Stomach (tissue), 9 donors: Measurements from ENCODE around the gene CALN1. TPM values are rescaled to one million over a fixed set of nuclear protein-coding genes. Genes with fewer than 3 reads are reported as not detected.

ENCODE experiments used
- DNase-seq, 2 donors: peaks; one replicate each; pipeline versions ENCODE4 v3.0.0 to v3.0.0-alpha.2; 2013 to 2019
- H3K27ac ChIP-seq, 5 donors: fragments of 200-600 bp in 4 of 5; sonication (generic) in 4 of 5; one replicate each; pipeline ENCODE4 v1.5.1; 2013 to 2019; ENCODE audit warnings: mild to moderate bottlenecking in 1 of 5, moderate library complexity in 1 of 5
- H3K27me3 ChIP-seq, 3 donors: fragments of 200-600 bp; sonication (generic); one replicate each; pipeline ENCODE4 v1.5.1; 2017 to 2019; ENCODE audit warnings: mixed run types in 1 of 3
- H3K36me3 ChIP-seq, 4 donors: fragments of 200-600 bp; sonication (generic); 1 replicate in 3 of 4; 2 replicates in 1 of 4; pipeline ENCODE4 v1.5.1; 2016 to 2019
- H3K4me1 ChIP-seq, 4 donors: fragments of 200-600 bp; sonication (generic); one replicate each; pipeline ENCODE4 v1.5.1; 2016 to 2019
- H3K4me3 ChIP-seq, 4 donors: fragments of 200-600 bp; sonication (generic) in 3 of 4; one replicate each; pipeline ENCODE4 v1.5.1; 2016 to 2019; ENCODE audit warnings: mild to moderate bottlenecking in 1 of 4
- H3K9me3 ChIP-seq, 4 donors: fragments of 200-600 bp; sonication (generic); one replicate each; pipeline ENCODE4 v1.5.1; 2016 to 2019
- EP300 ChIP-seq: sonication (generic); formaldehyde crosslinking; IDR thresholded peaks from one replicate; pipeline ENCODE4 v1.6.1; 2017; ENCODE audit warnings: antibody characterized with exemption
- POLR2A ChIP-seq, 4 donors: fragments of 450-650 bp; IDR thresholded peaks; one replicate each; pipeline ENCODE4 v1.6.1; 2016; ENCODE audit warnings: antibody characterized with exemption in 4 of 4, control low read depth in 2 of 4, mild to moderate bottlenecking in 1 of 4, moderate library complexity in 1 of 4
- POLR2AphosphoS5 ChIP-seq, 3 donors: sonication (generic); formaldehyde crosslinking; IDR thresholded peaks; one replicate each; pipeline ENCODE4 v1.6.1; 2016; ENCODE audit warnings: antibody characterized with exemption in 3 of 3
- WGBS, 5 donors: extraction: QIAGEN DNeasy Blood & Tissue Kit in 3 of 5; methylation state at CpG; one replicate each; pipeline versions ENCODE4 v1.1.5 to v1.1.7; 2013 to 2018; 5-methylcytosine and 5-hydroxymethylcytosine counted together
- intact Hi-C: fragments of 100-400 bp; cut with DNase I; formaldehyde crosslinking; loops from one replicate; pipeline ENCODE4 v1.15.1; 2023; ENCODE audit warnings: low total_unique reads
- polyA plus RNA-seq, 3 donors: library from polyadenylated mRNA; stranded (reverse); fragments of 200-250 nt; gene quantifications; one replicate each; pipeline ENCODE4 v1.2.3, GENCODE V29; 2013
- total RNA-seq, 5 donors: library from RNA; depleted of rRNA; stranded (reverse); fragments of >200 nt; gene quantifications; one replicate each; pipeline versions ENCODE4 v1.1.0 to v1.2.3, GENCODE V29; 2014 to 2016
- TF ChIP-seq, protein P1 (sequence below), 7 experiments: fragments of 450-650 bp in 4 of 7; fragments of 200-600 bp in 3 of 7; sonication (generic) in 3 of 7; IDR thresholded peaks; one replicate each; pipeline ENCODE4 v1.5.1; 2016 to 2019; ENCODE audit warnings: antibody characterized with exemption in 7 of 7, control low read depth in 2 of 7, mild to moderate bottlenecking in 1 of 7
- donor health status: healthy with polysubstance abuse.
- donor health status: Bipolar disorder and iron deficiency.
- donor health status: healthy.

Gene CALN1
- total and polyA plus RNA-seq, 8 donors, result under 0.01 to 51.9 (median 0.37) TPM; not detected in 5

DNA sequence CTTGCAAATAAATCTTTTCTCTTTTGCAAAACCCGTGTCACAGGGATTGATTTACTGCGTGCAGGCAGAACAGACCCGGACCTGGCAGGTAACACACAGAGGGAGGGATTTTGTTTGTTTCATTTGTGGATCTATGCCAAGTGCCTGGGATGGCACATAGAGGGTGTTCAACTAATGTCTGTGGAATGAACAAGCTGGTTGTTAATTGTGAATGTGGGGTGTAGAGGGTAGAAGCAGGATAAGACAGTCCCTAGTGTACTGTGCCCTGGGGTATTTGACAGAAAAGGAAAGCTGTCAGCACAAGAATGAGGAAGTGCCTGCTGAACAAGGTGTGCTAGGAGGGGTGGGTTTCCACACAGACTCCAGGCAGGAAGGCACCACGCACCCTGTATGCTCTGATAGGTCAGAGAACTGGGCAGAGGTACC is 331.8 kb downstream of the CALN1 start:
- no peak overlapping the region for H3K4me3 ChIP-seq
- intact Hi-C loops, result no loop called here
- no peaks in the 10 kb centered on the region for H3K36me3 ChIP-seq
- no peak overlapping the region for H3K27ac ChIP-seq
- H3K27me3 ChIP-seq, result no peaks in the 10 kb centered on the region
- H3K9me3 ChIP-seq, result peaks cover 0 to 6% (median 0%) of the 10 kb centered on the region in 4 donors
- H3K4me1 ChIP-seq, result no peaks in the 10 kb centered on the region
- no peak for TF ChIP-seq POLR2A (IDR thresholded peaks at IDR 0.05)
- TF ChIP-seq, protein P1, sequence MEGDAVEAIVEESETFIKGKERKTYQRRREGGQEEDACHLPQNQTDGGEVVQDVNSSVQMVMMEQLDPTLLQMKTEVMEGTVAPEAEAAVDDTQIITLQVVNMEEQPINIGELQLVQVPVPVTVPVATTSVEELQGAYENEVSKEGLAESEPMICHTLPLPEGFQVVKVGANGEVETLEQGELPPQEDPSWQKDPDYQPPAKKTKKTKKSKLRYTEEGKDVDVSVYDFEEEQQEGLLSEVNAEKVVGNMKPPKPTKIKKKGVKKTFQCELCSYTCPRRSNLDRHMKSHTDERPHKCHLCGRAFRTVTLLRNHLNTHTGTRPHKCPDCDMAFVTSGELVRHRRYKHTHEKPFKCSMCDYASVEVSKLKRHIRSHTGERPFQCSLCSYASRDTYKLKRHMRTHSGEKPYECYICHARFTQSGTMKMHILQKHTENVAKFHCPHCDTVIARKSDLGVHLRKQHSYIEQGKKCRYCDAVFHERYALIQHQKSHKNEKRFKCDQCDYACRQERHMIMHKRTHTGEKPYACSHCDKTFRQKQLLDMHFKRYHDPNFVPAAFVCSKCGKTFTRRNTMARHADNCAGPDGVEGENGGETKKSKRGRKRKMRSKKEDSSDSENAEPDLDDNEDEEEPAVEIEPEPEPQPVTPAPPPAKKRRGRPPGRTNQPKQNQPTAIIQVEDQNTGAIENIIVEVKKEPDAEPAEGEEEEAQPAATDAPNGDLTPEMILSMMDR (IDR thresholded peaks at IDR 0.05), result no peak
- no peak for TF ChIP-seq EP300
- TF ChIP-seq POLR2AphosphoS5 (IDR thresholded peaks at IDR 0.05), result no peak
- DNase-seq, result no peak
- 31 to 47% (median 38%) methylated on average over 4 of the region's 4 CpGs for WGBS, 5 donors

DNA sequence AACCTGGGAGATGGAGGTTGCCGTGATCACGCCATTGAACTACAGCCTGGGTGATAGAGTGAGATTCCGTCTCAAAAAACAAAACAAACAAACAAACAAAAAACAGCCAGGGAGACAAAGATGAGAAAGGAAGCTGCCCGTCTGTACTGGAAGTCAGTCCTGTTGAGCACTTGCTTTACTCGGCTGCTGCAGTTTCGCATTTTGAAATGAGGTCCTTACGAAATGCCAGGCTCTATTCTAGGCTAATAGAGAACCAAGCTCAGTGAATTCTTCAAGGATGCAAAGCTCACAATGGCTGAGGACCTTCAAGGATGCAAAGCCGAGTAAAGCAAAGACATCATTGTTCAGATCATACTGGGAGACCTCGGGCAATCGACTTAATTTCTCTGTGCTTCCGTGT is 333.3 kb downstream of the CALN1 start:
- no peak for DNase-seq
- intact Hi-C loops, result no loop called here
- H3K36me3 ChIP-seq, result no peaks in the 10 kb centered on the region
- H3K4me3 ChIP-seq, result no peak overlapping the region
- H3K4me1 ChIP-seq, result no peaks in the 10 kb centered on the region
- TF ChIP-seq EP300 (no peak), POLR2A (IDR thresholded peaks at IDR 0.05) (no peak), POLR2AphosphoS5 (IDR thresholded peaks at IDR 0.05) (no peak)
- TF ChIP-seq, protein P1 (IDR thresholded peaks at IDR 0.05), result no peak
- H3K27me3 ChIP-seq, result no peaks in the 10 kb centered on the region
- no peak overlapping the region for H3K27ac ChIP-seq
- WGBS, 5 donors, result 91 to 94% (median 93%) methylated on average over 11 of the region's 11 CpGs
- peaks cover 0 to 14% (median 0%) of the 10 kb centered on the region in 4 donors for H3K9me3 ChIP-seq

DNA sequence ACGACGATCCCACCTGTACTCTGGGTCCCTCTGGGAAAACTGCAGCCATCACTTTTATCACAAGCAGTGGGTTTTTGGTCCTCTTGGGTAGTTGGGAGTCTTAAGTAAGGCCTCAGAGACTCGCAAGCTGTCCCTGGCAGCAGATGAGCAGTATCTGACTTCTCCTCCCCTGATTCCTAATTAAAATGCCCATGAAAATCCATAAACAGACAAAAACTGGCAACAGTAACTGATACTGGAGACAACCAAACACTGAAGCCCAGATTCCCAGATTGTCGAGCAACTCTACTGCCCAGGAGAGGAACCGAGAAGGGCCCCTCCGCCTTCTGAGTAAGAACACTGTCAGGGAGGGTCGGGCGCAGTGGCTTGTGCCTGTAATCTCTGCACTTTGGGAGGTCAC is 333.8 kb downstream of the CALN1 start:
- 85 to 97% (median 93%) methylated on average over 8 of the region's 8 CpGs for WGBS, 5 donors
- TF ChIP-seq EP300 (no peak), POLR2A (IDR thresholded peaks at IDR 0.05) (no peak), POLR2AphosphoS5 (IDR thresholded peaks at IDR 0.05) (no peak)
- TF ChIP-seq, protein P1 (IDR thresholded peaks at IDR 0.05), result no peak
- DNase-seq, result no peak
- H3K27me3 ChIP-seq, result no peaks in the 10 kb centered on the region
- no peak overlapping the region for H3K27ac ChIP-seq
- no peak overlapping the region for H3K4me3 ChIP-seq
- H3K4me1 ChIP-seq, result no peaks in the 10 kb centered on the region
- peaks cover 0 to 17% (median 3%) of the 10 kb centered on the region in 4 donors for H3K9me3 ChIP-seq
- no peaks in the 10 kb centered on the region for H3K36me3 ChIP-seq
- intact Hi-C loops, result no loop called here

DNA sequence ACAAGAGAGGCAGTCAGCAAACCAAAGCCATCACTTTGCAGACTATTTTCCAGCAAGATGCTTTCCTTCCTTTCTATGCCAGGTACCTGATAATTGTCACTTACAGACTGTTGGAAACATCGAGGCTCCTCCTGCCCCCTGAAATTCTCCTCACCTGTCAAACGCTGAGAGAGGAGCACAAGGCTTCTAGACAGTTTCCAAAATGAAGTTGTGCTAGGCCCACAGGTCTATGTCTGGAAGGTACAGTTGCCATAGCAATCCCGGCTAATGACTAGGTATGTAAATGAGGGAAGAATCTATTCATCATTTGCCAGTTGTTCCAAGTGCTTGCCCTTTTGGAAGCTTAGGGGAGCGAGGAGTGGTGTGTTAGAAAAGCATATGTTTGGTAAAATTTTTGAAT is 334.4 kb downstream of the CALN1 start:
- Histone ChIP-seq H3K9me3 (peaks cover 0 to 17% (median 5%) of the 10 kb centered on the region in 4 donors), H3K4me3 (no peak overlapping the region), H3K4me1 (no peaks in the 10 kb centered on the region), H3K27me3 (no peaks in the 10 kb centered on the region), H3K36me3 (no peaks in the 10 kb centered on the region), H3K27ac (no peak overlapping the region)
- TF ChIP-seq EP300, result no peak
- 62 to 85% (median 78%) methylated on average over 4 of the region's 4 CpGs for WGBS, 5 donors
- intact Hi-C loops, result no loop called here
- DNase-seq, result no peak

DNA sequence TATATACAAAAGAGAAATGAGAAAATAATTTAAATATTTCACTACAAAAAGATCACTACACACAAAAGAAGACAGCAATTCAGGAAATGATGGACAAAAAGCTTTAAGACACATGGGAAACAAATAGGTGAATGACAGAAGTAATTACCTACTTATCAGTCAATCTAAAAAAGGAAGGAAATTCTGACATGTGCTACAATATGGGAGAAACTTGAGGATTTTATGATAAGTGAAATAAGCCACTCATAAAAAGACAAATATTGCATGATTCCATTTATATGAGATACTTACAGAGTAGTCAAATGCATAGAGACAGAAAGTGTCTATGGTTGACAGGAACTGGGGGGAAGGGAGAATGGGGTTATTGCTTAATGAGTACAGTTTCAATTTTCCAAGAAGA is 339.2 kb downstream of the CALN1 start:
- H3K27ac ChIP-seq, result no peak overlapping the region
- H3K4me1 ChIP-seq, result no peaks in the 10 kb centered on the region
- peaks cover 0 to 24% (median 9%) of the 10 kb centered on the region in 4 donors for H3K9me3 ChIP-seq
- TF ChIP-seq, protein P1 (IDR thresholded peaks at IDR 0.05), result no peak
- TF ChIP-seq EP300, result no peak
- TF ChIP-seq POLR2AphosphoS5 (IDR thresholded peaks at IDR 0.05), result no peak
- no peaks in the 10 kb centered on the region for H3K27me3 ChIP-seq
- intact Hi-C loops, result no loop called here
- no peak overlapping the region for H3K4me3 ChIP-seq
- no peak for DNase-seq
- no peaks in the 10 kb centered on the region for H3K36me3 ChIP-seq
